NK-92 (cell line): ENCODE results near the gene CEP72.
"Not testable (repeated sequence)": the region's sequence is repeated elsewhere in the genome, so short reads cannot be mapped to it uniquely, and the experiment has no call there.

Experiments
- DNase-seq: peaks from one replicate; lab custom pipeline; 2025; ENCODE audit not compliant: unreplicated experiment; lab: John Stamatoyannopoulos, UW

CEP72 gene

GRCh38 chr5:696753-697702 lies 84.9 kb downstream of the CEP72 start:
- DNase-seq: not testable (repeated sequence)
